ENCODE results near the gene CXCL1. TPM values are rescaled to one million over a fixed set of nuclear protein-coding genes. Genes with fewer than 3 reads are reported as not detected.

Gene CXCL1
- total and polyA plus RNA-seq, 3 donors from 2014 or later, result 0.74 to 1.5 TPM; not detected in 1

DNA sequence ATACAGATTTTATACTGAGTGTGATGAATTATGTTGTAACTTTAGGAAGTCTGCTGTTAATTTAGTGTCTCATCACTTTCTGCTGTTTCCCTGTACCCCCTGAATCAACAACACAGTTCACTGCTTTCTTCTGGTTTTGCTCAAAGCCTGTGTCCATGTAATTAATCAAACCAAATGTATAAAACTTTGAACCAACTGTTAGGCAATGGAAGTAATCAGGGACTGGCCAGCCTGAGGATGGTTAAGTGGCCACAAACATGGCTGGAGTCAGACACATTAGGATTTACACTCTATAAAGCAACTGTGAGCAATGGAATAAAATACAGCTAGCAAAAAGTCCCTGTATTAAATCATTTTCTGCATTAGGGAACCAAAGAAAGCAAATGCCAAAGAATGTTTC lies 42.6 kb downstream of the CXCL1 start:
- Histone ChIP-seq H3K4me3 (no peak overlapping the region), H3K27me3 (no peaks in the 10 kb centered on the region), H3K9me3 (no peaks in the 10 kb centered on the region), H3K27ac (no peak overlapping the region), H3K4me1 (no peaks in the 10 kb centered on the region), H3K36me3 (ENCODE audit: low read depth, missing control alignments) (no peaks in the 10 kb centered on the region)
- no peak for TF ChIP-seq POLR2A (IDR thresholded peaks at IDR 0.05)
- TF ChIP-seq, protein P1, sequence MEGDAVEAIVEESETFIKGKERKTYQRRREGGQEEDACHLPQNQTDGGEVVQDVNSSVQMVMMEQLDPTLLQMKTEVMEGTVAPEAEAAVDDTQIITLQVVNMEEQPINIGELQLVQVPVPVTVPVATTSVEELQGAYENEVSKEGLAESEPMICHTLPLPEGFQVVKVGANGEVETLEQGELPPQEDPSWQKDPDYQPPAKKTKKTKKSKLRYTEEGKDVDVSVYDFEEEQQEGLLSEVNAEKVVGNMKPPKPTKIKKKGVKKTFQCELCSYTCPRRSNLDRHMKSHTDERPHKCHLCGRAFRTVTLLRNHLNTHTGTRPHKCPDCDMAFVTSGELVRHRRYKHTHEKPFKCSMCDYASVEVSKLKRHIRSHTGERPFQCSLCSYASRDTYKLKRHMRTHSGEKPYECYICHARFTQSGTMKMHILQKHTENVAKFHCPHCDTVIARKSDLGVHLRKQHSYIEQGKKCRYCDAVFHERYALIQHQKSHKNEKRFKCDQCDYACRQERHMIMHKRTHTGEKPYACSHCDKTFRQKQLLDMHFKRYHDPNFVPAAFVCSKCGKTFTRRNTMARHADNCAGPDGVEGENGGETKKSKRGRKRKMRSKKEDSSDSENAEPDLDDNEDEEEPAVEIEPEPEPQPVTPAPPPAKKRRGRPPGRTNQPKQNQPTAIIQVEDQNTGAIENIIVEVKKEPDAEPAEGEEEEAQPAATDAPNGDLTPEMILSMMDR (IDR thresholded peaks at IDR 0.05), result no peak
- DNase-seq, result no peak
- intact Hi-C loops (cut with DNase I; ENCODE audit: low total_unique reads), result no loop called here

DNA sequence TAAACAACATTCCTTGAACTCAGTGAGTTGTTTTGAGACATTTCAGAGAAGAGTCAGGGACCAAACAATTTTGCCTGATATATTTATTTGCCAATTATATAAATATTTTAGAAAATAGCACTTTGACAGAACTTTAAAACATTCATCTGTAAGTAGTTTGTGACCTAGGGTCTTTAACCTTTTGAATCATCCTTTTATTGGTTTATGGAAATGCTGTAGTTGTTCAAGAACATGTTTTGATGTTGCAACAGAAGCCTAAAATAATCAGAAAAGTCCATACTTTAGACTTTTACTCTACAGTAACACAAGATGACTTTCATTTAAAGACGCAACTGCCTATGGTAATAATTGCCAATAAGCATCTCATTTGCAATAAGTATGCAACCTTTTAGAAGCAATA lies 43.0 kb downstream of the CXCL1 start:
- intact Hi-C loops (cut with DNase I; ENCODE audit: low total_unique reads), result no loop called here

DNA sequence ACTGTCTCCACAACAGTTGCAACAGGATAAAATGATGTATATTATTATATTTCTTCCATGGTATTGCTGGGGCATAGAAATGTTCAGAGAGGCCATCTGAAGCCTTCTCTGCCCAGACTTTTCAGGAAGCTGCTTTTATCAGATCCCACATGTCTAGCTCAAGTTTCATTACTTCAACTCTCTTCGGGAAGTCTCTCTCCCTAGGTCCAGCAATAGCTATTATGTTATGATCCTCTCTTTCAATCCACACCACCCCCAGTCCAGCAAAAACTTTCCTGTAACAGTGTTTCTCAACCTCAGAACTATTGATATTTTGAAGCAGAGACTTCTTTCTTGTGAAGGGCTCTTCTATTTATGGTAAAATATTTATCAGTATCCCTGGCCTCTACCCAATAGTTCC lies 44.9 kb downstream of the CXCL1 start:
- Histone ChIP-seq H3K4me1 (no peaks in the 10 kb centered on the region), H3K27me3 (no peaks in the 10 kb centered on the region), H3K9me3 (no peaks in the 10 kb centered on the region), H3K36me3 (ENCODE audit: low read depth, missing control alignments) (no peaks in the 10 kb centered on the region), H3K27ac (no peak overlapping the region), H3K4me3 (no peak overlapping the region)
- intact Hi-C loops (cut with DNase I; ENCODE audit: low total_unique reads), result no loop called here
- no peak for DNase-seq
- WGBS, 2 donors, result 57 to 79% methylated on average over 1 of the region's 1 CpG
- no peak for TF ChIP-seq POLR2A (IDR thresholded peaks at IDR 0.05)
- TF ChIP-seq, protein P1 (IDR thresholded peaks at IDR 0.05), result no peak

More for the DNA sequence above, 43.0 kb downstream of the CXCL1 start:
- no peaks in the 10 kb centered on the region for H3K4me1 ChIP-seq
- no peak for DNase-seq
- H3K4me3 ChIP-seq, result no peak overlapping the region
- 0% methylated on average over 1 of the region's 1 CpG for WGBS, 2 donors
- H3K27ac ChIP-seq, result no peak overlapping the region
- H3K9me3 ChIP-seq, result no peaks in the 10 kb centered on the region
- TF ChIP-seq, protein P1 (IDR thresholded peaks at IDR 0.05), result no peak
- H3K36me3 ChIP-seq (ENCODE audit: low read depth, missing control alignments), result no peaks in the 10 kb centered on the region
- H3K27me3 ChIP-seq, result no peaks in the 10 kb centered on the region

DNA sequence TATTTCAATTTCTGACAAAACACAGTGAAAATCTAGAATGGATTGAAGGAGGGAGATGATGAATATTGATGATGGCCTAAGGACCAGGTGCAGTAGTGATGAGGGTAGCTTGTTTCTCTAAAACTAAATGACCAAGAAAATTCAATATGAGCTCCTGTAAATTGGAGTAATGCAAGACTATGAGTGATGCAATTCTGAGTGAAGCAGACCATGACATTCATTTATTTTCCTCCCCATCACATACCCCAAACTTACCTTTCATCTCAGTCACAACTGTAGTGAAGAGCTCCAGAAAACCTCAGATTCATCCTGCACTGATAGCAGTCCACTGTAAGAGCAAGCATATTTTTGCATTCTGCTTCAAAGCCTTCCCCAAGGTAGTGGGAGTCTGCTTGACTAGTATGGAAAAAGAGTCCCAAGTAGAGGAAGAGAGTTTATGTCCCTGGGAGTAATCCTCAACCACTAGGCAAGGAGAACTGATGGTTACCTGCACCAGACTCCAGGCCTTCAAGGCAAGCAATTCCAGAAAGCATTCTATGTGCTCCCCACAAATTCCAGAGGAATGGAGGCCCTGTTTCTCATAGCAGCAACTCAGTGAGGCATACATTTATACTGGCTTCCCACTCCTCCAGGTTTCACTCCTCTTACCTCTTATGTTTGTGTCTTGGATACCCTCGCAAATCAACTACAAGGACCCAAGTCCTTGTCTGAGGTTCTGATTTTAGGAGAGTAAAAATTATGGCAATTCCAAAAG lies 47.2 kb downstream of the CXCL1 start:
- 100% methylated on average over 1 of the region's 1 CpG for WGBS, 2 donors
- Histone ChIP-seq H3K36me3 (ENCODE audit: low read depth, missing control alignments) (no peaks in the 10 kb centered on the region), H3K27me3 (no peaks in the 10 kb centered on the region), H3K27ac (no peak overlapping the region), H3K4me3 (no peak overlapping the region), H3K4me1 (no peaks in the 10 kb centered on the region), H3K9me3 (no peaks in the 10 kb centered on the region)
- TF ChIP-seq POLR2A (IDR thresholded peaks at IDR 0.05), result no peak
- TF ChIP-seq, protein P1 (IDR thresholded peaks at IDR 0.05), result no peak
- no peak for DNase-seq
- intact Hi-C loops (cut with DNase I; ENCODE audit: low total_unique reads), result no loop called here

DNA sequence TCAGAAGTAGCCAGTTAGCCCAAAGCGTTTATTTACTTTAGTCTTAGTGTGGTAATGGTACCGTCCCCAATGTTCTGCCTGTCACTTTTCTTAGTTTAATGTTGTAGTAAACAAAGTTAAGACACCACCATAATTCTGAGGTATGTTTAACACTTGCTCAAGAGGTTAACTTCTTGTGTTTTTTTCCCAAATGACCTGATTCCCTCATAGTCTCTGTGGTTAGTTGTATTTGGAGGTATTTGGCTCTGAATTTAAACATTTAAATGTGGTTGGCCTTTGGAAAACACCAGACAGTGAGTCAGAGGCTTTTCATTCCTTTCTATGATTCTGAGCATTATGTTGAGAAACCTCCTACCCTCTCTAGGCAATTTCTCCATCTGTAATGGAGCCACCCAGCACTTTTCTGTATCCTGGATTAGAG lies 47.9 kb downstream of the CXCL1 start:
- no peak for TF ChIP-seq POLR2A (IDR thresholded peaks at IDR 0.05)
- TF ChIP-seq, protein P1 (IDR thresholded peaks at IDR 0.05), result no peak
- no peaks in the 10 kb centered on the region for H3K9me3 ChIP-seq
- 87 to 88% methylated on average over 2 of the region's 2 CpGs for WGBS, 2 donors
- H3K36me3 ChIP-seq (ENCODE audit: low read depth, missing control alignments), result no peaks in the 10 kb centered on the region
- no peak overlapping the region for H3K27ac ChIP-seq
- no peaks in the 10 kb centered on the region for H3K27me3 ChIP-seq
- H3K4me1 ChIP-seq, result no peaks in the 10 kb centered on the region
- intact Hi-C loops (cut with DNase I; ENCODE audit: low total_unique reads), result no loop called here
- no peak for DNase-seq
- H3K4me3 ChIP-seq, result no peak overlapping the region
